Measurements from ENCODE around the gene YJU2.

- TF ChIP-seq, protein P1, sequence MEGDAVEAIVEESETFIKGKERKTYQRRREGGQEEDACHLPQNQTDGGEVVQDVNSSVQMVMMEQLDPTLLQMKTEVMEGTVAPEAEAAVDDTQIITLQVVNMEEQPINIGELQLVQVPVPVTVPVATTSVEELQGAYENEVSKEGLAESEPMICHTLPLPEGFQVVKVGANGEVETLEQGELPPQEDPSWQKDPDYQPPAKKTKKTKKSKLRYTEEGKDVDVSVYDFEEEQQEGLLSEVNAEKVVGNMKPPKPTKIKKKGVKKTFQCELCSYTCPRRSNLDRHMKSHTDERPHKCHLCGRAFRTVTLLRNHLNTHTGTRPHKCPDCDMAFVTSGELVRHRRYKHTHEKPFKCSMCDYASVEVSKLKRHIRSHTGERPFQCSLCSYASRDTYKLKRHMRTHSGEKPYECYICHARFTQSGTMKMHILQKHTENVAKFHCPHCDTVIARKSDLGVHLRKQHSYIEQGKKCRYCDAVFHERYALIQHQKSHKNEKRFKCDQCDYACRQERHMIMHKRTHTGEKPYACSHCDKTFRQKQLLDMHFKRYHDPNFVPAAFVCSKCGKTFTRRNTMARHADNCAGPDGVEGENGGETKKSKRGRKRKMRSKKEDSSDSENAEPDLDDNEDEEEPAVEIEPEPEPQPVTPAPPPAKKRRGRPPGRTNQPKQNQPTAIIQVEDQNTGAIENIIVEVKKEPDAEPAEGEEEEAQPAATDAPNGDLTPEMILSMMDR (IDR thresholded peaks at IDR 0.05) = no peak
- TF ChIP-seq POLR2A (IDR thresholded peaks at IDR 0.05) (no peak), EP300 (IDR thresholded peaks at IDR 0.05) (no peak)
Observed at GRCh38 chr19:4197625-4198466, 49.0 kb upstream of the YJU2 start.

Data from tibial nerve (tissue), 4 donors.